ENCODE data around the gene TMEM79. TPM values are rescaled to one million over a fixed set of nuclear protein-coding genes. Genes with fewer than 3 reads are reported as not detected.

Gene TMEM79, protein sequence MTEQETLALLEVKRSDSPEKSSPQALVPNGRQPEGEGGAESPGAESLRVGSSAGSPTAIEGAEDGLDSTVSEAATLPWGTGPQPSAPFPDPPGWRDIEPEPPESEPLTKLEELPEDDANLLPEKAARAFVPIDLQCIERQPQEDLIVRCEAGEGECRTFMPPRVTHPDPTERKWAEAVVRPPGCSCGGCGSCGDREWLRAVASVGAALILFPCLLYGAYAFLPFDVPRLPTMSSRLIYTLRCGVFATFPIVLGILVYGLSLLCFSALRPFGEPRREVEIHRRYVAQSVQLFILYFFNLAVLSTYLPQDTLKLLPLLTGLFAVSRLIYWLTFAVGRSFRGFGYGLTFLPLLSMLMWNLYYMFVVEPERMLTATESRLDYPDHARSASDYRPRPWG
- 5.4 to 10.2 TPM (median 8.3 TPM) in 5 replicates for total RNA-seq (2022; extraction: Qiagen RNA extraction; ENCODE audit: low read depth)

DNA sequence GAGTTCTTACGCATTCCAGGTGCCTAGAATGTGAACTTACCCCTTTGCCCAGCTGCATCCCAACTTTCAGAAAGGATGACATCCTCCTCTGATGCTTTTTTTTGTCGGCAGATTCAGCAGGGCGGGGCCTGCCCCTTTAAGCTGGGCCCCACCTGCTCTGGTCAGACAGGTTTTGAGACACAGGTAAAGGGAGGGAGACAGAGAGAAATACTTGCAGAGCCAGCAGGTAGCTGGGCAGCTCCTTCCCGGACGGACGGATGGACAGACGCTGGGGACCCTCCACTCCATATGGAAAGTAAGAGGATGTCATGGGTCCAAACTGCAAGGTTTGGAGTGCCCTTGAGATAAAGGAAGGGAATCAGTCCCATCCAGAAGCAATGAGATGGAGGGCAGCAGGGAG, at the start of gene TMEM79:
TMEM79 (plus strand) TSS at position 214 of the 400 bp plus-strand sequence. CDS start 902 bp downstream, outside the sequence.

DNA sequence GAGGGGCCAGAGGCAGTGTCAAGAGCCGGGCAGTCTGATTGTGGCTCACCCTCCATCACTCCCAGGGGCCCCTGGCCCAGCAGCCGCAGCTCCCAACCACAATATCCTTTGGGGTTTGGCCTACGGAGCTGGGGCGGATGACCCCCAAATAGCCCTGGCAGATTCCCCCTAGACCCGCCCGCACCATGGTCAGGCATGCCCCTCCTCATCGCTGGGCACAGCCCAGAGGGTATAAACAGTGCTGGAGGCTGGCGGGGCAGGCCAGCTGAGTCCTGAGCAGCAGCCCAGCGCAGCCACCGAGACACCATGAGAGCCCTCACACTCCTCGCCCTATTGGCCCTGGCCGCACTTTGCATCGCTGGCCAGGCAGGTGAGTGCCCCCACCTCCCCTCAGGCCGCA, 42.2 kb upstream of the TMEM79 start, which contains the start of gene BGLAP:
BGLAP (plus strand) TSS at position 259 of the 400 bp plus-strand sequence; CDS start at position 307, 48 bp downstream.

DNA sequence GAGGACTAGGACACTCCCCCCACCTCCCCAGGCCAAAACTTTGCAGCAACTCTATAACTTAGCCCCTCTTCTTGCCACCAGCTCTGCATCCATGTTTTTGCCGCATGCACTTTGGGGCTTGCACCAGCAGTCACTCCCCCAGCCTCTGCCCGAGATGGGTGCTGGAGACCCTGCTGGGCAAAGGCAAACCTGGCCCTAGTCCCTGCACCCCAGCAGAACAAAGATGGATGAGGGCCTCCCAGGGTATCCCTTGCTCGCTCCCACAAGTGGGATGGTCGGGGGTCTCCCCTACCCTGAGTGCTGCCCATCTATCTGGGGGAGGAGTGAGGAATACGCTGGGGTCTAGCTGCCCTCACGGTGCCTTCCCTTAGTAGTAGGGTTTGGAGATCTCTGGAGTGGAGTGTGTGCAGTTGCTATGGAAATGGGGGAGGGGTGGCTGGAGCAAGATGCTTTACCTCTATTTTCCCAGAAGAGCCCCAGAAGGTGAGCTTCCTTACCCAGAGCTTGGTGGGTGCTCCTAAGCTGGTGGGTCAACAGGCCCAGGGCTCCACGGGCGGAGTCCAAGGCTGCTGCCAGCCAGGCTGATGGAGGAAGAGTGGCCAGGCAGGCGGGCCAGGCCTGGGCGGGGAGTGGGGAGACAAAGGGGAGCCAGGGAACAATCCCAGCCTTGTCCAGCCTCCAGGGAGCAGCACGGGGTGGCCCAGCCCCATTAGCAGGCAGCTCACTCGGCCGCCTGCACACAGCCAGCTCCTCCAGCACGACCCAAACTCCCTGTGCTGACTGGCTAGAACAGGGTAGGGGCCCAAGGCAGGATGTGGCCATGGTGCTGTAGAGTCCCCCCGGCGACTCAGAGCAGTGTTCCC, 36.4 kb upstream of the TMEM79 start, which contains the start of gene PAQR6:
PAQR6 (minus strand) TSS at position 597 of the 863 bp plus-strand sequence. CDS start 1,325 bp downstream, outside the sequence.

DNA sequence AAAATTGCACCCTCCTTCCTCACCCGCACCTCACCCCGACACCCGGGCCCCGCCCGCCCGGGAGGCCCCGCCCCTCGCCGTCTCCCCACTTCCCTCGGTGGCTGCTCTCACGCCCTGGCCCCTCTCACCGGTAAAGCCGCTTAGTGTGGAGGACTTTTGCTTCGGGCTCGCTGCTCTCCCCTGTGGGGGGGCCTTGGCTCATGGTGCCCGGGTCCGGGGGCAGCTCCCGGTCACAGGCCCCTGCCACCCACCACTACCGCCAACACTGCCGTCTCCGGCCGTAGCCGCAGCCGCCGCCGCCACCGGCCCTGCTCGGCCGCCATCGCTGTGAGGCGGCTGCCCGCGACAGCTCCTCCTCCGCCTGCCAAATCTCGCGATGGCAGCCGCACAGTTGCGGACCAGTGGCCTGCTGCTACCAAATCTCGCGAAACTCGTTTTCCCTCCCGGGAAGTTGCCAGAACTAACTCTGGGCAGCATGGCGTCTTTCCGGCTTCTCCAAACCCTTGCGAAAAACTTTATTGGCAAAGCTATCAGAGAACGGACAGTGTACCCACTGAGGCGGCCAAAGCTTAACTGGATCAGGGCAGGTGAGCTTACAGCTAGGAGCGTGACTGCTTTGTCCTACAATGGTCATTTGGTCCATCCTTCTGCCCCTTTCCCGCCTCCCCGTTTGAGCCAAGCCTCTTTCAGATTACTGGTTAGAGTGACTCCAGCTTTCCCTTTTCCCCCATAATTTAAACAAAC, 1.5 kb upstream of the TMEM79 start, which contains the start of gene SMG5:
SMG5 (minus strand) TSS at position 347 of the 744 bp plus-strand sequence; CDS start at position 202, 145 bp downstream.

DNA sequence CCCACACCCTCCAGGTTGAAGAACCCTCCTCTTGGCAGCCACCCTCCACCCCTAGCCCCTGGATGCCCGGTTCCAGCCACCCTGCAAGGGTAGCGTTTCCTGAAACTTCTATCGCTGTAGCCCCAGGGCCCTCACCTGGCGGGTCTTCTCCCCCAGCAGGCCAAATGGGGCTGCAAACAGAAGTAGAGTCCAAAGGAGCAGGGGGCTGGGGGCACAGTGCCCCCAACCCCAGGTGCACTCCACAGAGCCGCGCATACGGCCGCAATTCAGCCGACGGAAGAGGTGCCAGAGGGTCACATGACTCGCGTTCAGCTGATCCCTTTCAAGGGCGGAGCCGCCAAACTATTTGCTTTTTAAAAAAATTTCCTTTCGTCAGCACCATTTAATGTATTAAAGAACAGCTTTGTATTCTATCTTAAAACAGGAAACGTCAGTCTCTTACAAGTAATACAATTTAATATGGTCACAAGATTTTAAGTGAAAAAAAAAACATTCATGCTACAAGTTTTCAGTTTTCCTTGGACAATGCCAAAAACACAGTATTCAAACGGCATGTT, 11.3 kb downstream of the TMEM79 start, which contains the start of gene GLMP:
GLMP (minus strand) TSS at position 289 of the 557 bp plus-strand sequence; CDS start at position 255, 34 bp downstream.

DNA sequence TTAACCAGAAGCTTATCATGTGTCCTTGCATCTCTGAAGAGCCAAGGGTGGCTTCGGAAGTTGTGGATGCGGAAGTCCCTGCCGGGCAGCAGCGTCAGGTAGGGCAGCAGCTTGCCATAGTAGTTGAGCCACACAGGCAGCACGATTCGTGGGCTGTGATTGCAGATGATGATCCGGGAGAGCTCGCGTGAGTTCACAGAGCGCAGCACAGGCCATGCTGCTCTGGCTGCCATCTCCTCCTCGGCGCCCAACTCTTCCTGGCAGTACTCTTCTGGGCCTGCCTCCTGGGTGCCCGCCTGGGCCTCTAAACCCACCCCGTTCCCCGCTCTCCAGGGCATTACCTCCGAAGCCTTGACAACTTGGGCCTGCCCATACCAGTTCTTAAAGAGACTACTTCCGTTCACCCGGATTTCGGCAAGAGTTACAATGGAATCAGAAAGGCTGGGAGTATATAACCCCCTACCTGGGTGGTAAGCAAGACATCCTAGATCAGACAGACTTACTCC, 14.8 kb downstream of the TMEM79 start, which contains the start of gene VHLL:
VHLL (minus strand) TSS at position 456 of the 506 bp plus-strand sequence; CDS start at position 338, 118 bp downstream.

DNA sequence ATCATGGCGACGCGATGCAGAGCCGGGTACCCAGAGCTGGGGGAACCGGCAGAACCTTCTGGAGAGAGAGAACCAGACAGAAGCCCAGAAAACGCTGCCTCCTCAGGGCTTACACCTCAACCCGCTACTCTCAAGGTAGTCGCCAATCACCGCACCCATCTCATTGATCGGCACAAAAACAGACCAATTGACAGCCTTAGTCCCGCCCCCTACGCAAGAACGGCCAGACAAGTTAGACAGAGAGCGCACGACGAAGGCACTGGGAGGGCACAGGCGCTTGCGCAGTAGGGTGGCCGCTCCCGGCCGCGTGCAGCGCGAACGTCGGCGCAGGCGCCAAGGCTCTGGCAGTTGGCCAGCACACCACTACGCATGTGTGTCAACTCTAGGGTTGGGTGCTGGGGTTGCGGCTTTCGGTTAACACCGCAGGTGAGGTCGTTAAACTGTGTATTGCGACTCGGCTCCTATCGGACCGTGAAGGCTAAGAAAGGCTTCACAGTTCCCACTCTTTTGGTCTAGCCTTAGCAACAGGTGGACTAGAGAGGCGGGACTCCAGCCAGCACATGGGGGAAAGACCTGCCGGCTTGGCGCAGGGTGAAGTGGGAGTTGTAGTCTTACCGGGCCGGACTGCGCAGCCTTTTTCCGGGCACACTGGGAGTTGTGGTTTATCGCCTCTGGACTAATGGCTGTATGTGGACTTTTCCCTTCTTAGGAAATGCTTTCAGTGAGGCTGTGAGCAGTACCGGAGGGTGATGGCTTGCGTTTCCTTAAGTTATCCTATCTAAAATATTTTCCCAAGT, 54.3 kb downstream of the TMEM79 start, which contains the start of the genes CCT3 and TSACC:
CCT3 (minus strand) TSS at position 113 of the 797 bp plus-strand sequence; CDS start at position 5, 108 bp downstream.
TSACC (plus strand) TSS at position 347 of the 797 bp plus-strand sequence. CDS start 1,232 bp downstream, outside the sequence.

Other genes with a start within 250 kb of the TMEM79 start
- 38.5 to 48.6 TPM (median 41.7 TPM) in 5 replicates for gene UBQLN4, start 230.5 kb upstream of the TMEM79 start, total RNA-seq (2022; extraction: Qiagen RNA extraction; ENCODE audit: low read depth)
- gene LAMTOR2, start 229.5 kb upstream of the TMEM79 start, total RNA-seq (2022; extraction: Qiagen RNA extraction; ENCODE audit: low read depth) = 146 to 158 TPM (median 152 TPM) in 5 replicates
- 0.14 TPM in 1 of 5 replicates, not detected in the others for gene RAB25, start 223.2 kb upstream of the TMEM79 start, total RNA-seq (2022; extraction: Qiagen RNA extraction; ENCODE audit: low read depth)
- gene MEX3A, start 201.9 kb upstream of the TMEM79 start, total RNA-seq (2022; extraction: Qiagen RNA extraction; ENCODE audit: low read depth) = 1.4 to 3.0 TPM (median 2.5 TPM) in 5 replicates
- 658 to 735 TPM (median 680 TPM) in 5 replicates for gene LMNA, start 169.6 kb upstream of the TMEM79 start, total RNA-seq (2022; extraction: Qiagen RNA extraction; ENCODE audit: low read depth)
- gene SEMA4A, start 130.7 kb upstream of the TMEM79 start, total RNA-seq (2022; extraction: Qiagen RNA extraction; ENCODE audit: low read depth) = 0.32 to 0.69 TPM (median 0.44 TPM) in 5 replicates
- 27.7 to 35.1 TPM (median 29.0 TPM) in 5 replicates for gene SLC25A44, start 90.2 kb upstream of the TMEM79 start, total RNA-seq (2022; extraction: Qiagen RNA extraction; ENCODE audit: low read depth)
- gene PMF1, start 71.3 kb upstream of the TMEM79 start, total RNA-seq (2022; extraction: Qiagen RNA extraction; ENCODE audit: low read depth) = 54.6 to 65.6 TPM (median 58.8 TPM) in 5 replicates
- 0.40 to 0.53 TPM (median 0.46 TPM) in 3 of 5 replicates, not detected in the others for gene BGLAP, start 42.1 kb upstream of the TMEM79 start, total RNA-seq (2022; extraction: Qiagen RNA extraction; ENCODE audit: low read depth)
- gene PAQR6, start 36.3 kb upstream of the TMEM79 start, total RNA-seq (2022; extraction: Qiagen RNA extraction; ENCODE audit: low read depth) = 3.2 to 3.9 TPM (median 3.8 TPM) in 5 replicates
- 44.5 to 51.9 TPM (median 50.1 TPM) in 5 replicates for gene SMG5, start 1.5 kb upstream of the TMEM79 start, total RNA-seq (2022; extraction: Qiagen RNA extraction; ENCODE audit: low read depth)
- 35.7 to 51.2 TPM (median 47.4 TPM) in 5 replicates for gene GLMP, start 11.4 kb downstream of the TMEM79 start, total RNA-seq (2022; extraction: Qiagen RNA extraction; ENCODE audit: low read depth)
- gene VHLL, start 15.0 kb downstream of the TMEM79 start, total RNA-seq (2022; extraction: Qiagen RNA extraction; ENCODE audit: low read depth) = not detected in 5 replicates
- gene CCT3, start 54.0 kb downstream of the TMEM79 start, total RNA-seq (2022; extraction: Qiagen RNA extraction; ENCODE audit: low read depth) = 400 to 427 TPM (median 422 TPM) in 5 replicates
- 2.0 to 2.8 TPM (median 2.2 TPM) in 5 replicates for gene TSACC, start 54.2 kb downstream of the TMEM79 start, total RNA-seq (2022; extraction: Qiagen RNA extraction; ENCODE audit: low read depth)
- not detected in 5 replicates for gene RHBG, start 84.9 kb downstream of the TMEM79 start, total RNA-seq (2022; extraction: Qiagen RNA extraction; ENCODE audit: low read depth)
- 28.0 to 35.6 TPM (median 34.0 TPM) in 5 replicates for gene MEF2D, start 216.4 kb downstream of the TMEM79 start, total RNA-seq (2022; extraction: Qiagen RNA extraction; ENCODE audit: low read depth)

Data from A549 treated with DMSO at 1 μM for 4 hours (cell line).